Panc1 (cell line): ENCODE measurements around the gene STRN3. TPM values are rescaled to one million over a fixed set of nuclear protein-coding genes. Genes with fewer than 3 reads are reported as not detected.

Source experiments
- ATAC-seq: fragments of 200-7000 bp; cut with Tn5 transposase; 2 replicates; pipeline ENCODE4 v1.9.1; 2020; ENCODE audit warnings: mild to moderate bottlenecking, moderate library complexity
- BruUV-seq: library from RNA; stranded (reverse); fragments of 400-500 nt; replicated peaks from 2 replicates; lab custom pipeline; 2021; lab: Mats Ljungman, UMichigan
- CTCF ChIA-PET: fragments of 300-600 bp; sonication (Branson Sonifier 250); formaldehyde crosslinking; loops from one replicate; lab custom pipeline; 2022; ENCODE audit warnings: antibody characterized with exemption; lab: Charles Lee
- POLR2A ChIA-PET: fragments of 300-600 bp; sonication (Branson Sonifier 250); formaldehyde crosslinking; loops from one replicate; lab custom pipeline; 2022; ENCODE audit warnings: antibody characterized with exemption; lab: Charles Lee
- DNase-seq: peaks from one replicate; pipeline ENCODE4 v3.0.0-alpha.2; 2010; ENCODE audit warnings: low read depth, low spot score
- H3K27ac ChIP-seq: 2 replicates; pipeline ENCODE4 v1.5.1; 2011; ENCODE audit warnings: mild to moderate bottlenecking, low read length, inconsistent platforms
- H3K27me3 ChIP-seq: fragments of 200-500 bp; sonication (Bioruptor generic); 2 replicates; pipeline ENCODE4 v1.6.0; 2014; ENCODE audit warnings: low read length, inconsistent platforms; ENCODE audit not compliant: control insufficient read depth, insufficient read depth
- H3K36me3 ChIP-seq: fragments of 200-500 bp; sonication (Bioruptor generic); 2 replicates; pipeline ENCODE4 v1.5.1; 2014; ENCODE audit warnings: inconsistent platforms, mild to moderate bottlenecking, low read length, moderate library complexity; ENCODE audit not compliant: control insufficient read depth, insufficient read depth
- H3K4me1 ChIP-seq: 2 replicates; pipeline ENCODE4 v1.5.1; 2011; ENCODE audit warnings: inconsistent platforms, mild to moderate bottlenecking, low read length, moderate library complexity; ENCODE audit not compliant: control insufficient read depth, insufficient read depth
- H3K4me3 ChIP-seq, 2 experiments: 2 replicates each; pipeline ENCODE4 v1.5.1; 2011 to 2012; ENCODE audit warnings: low read depth in 2 of 2, low read length in 2 of 2, mild to moderate bottlenecking in 2 of 2, inconsistent platforms in 1 of 2, moderate library complexity in 1 of 2
- H3K9me3 ChIP-seq: fragments of 200-500 bp; sonication (Bioruptor generic); 2 replicates; pipeline ENCODE4 v1.5.1; 2014; ENCODE audit warnings: low read depth, mild to moderate bottlenecking, inconsistent platforms, low read length, moderate library complexity; ENCODE audit not compliant: control insufficient read depth, insufficient read depth
- POLR2AphosphoS5 ChIP-seq: IDR thresholded peaks from 2 replicates; pipeline ENCODE4 v1.6.1; 2012; ENCODE audit warnings: mild to moderate bottlenecking, low read depth, low read length, moderate library complexity
- SIN3A ChIP-seq: IDR thresholded peaks from 2 replicates; pipeline ENCODE4 v1.6.1; 2012; ENCODE audit warnings: low read depth, mild to moderate bottlenecking, low read length, moderate library complexity, borderline replicate concordance; ENCODE audit not compliant: insufficient read depth
- TCF7L2 ChIP-seq: IDR thresholded peaks from 2 replicates; pipeline ENCODE4 v1.6.1; 2011; ENCODE audit warnings: mild to moderate bottlenecking, low read depth, low read length, inconsistent platforms
- in situ Hi-C: cut with HindIII; loops from 2 replicates; pipeline ENCODE4 v1.10.0; 2016; ENCODE audit warnings: low sequenced_read_pairs, low pct_unique_long_range_greater_than_20kb
- intact Hi-C: fragments of 100-400 bp; cut with micrococcal nuclease; formaldehyde crosslinking; loops from one replicate; pipeline ENCODE4 v1.10.0; 2022; ENCODE audit not compliant: unreplicated experiment
- total RNA-seq: library from RNA; stranded (reverse); gene quantifications from one replicate; pipeline ENCODE4 v1.2.1, GENCODE V29; 2021; ENCODE audit not compliant: unreplicated experiment
- TF ChIP-seq, protein P1 (sequence below), 2 experiments: IDR thresholded peaks; 2 replicates each; pipeline ENCODE4 v1.6.1; 2011 to 2012; ENCODE audit warnings: low read depth in 2 of 2, control low read depth in 1 of 2, low read length in 1 of 2, mild to moderate bottlenecking in 1 of 2, moderate library complexity in 1 of 2; ENCODE audit not compliant: insufficient read depth in 1 of 2
- TF ChIP-seq, protein P2 (sequence below): fragments of 450-650 bp; IDR thresholded peaks from 2 replicates; pipeline ENCODE4 v1.5.1; 2017; ENCODE audit warnings: mild to moderate bottlenecking

Gene STRN3
- total RNA-seq, 1 experiment from 2014 or later = 29.2 TPM

DNA sequence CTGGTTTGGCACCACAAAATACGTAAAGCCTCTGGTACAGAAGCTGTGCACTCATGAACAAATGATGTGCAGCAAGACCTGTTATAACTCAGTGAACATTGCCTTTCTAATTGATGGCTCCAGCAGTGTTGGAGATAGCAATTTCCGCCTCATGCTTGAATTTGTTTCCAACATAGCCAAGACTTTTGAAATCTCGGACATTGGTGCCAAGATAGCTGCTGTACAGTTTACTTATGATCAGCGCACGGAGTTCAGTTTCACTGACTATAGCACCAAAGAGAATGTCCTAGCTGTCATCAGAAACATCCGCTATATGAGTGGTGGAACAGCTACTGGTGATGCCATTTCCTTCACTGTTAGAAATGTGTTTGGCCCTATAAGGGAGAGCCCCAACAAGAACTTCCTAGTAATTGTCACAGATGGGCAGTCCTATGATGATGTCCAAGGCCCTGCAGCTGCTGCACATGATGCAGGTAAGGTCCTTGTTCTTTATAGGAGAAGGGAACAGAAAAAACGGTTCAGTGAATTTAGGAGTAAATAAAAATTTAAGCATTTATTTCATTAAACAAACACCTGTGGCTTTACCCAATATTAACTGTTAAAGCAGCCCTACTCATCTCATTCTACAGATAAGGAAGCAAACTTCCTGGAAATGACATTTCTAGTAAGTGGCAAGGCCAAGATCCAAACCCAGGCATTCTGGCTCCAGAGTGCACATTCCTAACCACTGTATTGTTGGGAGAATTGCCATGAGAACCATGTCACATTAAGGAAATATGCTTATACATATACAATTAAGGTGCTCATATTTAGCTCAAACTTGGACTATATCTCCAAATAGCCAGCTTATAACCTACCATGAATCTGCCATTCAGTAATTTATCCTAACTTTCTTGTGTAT, 140.1 kb downstream of the STRN3 start:
- no peaks in the 10 kb centered on the region for H3K9me3 ChIP-seq
- POLR2A ChIA-PET = no interaction called here
- CTCF ChIA-PET = no interaction called here
- TF ChIP-seq, protein P1, sequence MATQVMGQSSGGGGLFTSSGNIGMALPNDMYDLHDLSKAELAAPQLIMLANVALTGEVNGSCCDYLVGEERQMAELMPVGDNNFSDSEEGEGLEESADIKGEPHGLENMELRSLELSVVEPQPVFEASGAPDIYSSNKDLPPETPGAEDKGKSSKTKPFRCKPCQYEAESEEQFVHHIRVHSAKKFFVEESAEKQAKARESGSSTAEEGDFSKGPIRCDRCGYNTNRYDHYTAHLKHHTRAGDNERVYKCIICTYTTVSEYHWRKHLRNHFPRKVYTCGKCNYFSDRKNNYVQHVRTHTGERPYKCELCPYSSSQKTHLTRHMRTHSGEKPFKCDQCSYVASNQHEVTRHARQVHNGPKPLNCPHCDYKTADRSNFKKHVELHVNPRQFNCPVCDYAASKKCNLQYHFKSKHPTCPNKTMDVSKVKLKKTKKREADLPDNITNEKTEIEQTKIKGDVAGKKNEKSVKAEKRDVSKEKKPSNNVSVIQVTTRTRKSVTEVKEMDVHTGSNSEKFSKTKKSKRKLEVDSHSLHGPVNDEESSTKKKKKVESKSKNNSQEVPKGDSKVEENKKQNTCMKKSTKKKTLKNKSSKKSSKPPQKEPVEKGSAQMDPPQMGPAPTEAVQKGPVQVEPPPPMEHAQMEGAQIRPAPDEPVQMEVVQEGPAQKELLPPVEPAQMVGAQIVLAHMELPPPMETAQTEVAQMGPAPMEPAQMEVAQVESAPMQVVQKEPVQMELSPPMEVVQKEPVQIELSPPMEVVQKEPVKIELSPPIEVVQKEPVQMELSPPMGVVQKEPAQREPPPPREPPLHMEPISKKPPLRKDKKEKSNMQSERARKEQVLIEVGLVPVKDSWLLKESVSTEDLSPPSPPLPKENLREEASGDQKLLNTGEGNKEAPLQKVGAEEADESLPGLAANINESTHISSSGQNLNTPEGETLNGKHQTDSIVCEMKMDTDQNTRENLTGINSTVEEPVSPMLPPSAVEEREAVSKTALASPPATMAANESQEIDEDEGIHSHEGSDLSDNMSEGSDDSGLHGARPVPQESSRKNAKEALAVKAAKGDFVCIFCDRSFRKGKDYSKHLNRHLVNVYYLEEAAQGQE (IDR thresholded peaks at IDR 0.05; ENCODE audit: insufficient read depth in 1 of 2, low read depth in 2 of 2, low read length in 1 of 2) = no peak
- no peak for TF ChIP-seq POLR2AphosphoS5
- no peak for TF ChIP-seq SIN3A
- TF ChIP-seq, protein P2, sequence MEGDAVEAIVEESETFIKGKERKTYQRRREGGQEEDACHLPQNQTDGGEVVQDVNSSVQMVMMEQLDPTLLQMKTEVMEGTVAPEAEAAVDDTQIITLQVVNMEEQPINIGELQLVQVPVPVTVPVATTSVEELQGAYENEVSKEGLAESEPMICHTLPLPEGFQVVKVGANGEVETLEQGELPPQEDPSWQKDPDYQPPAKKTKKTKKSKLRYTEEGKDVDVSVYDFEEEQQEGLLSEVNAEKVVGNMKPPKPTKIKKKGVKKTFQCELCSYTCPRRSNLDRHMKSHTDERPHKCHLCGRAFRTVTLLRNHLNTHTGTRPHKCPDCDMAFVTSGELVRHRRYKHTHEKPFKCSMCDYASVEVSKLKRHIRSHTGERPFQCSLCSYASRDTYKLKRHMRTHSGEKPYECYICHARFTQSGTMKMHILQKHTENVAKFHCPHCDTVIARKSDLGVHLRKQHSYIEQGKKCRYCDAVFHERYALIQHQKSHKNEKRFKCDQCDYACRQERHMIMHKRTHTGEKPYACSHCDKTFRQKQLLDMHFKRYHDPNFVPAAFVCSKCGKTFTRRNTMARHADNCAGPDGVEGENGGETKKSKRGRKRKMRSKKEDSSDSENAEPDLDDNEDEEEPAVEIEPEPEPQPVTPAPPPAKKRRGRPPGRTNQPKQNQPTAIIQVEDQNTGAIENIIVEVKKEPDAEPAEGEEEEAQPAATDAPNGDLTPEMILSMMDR = no peak
- no peak for TF ChIP-seq TCF7L2
- in situ Hi-C loops (no loop called here), intact Hi-C loops (no loop called here)
- H3K27me3 ChIP-seq = no peaks in the 10 kb centered on the region
- no peak overlapping the region for H3K4me3 ChIP-seq
- no peak overlapping the region for H3K27ac ChIP-seq
- H3K4me1 ChIP-seq = no peaks in the 10 kb centered on the region
- ATAC-seq (no peak), DNase-seq (no peak)
- H3K36me3 ChIP-seq = peaks cover 3% of the 10 kb centered on the region; the same call in 1 of the 2 replicates
- BruUV-seq = no TSS peak

DNA sequence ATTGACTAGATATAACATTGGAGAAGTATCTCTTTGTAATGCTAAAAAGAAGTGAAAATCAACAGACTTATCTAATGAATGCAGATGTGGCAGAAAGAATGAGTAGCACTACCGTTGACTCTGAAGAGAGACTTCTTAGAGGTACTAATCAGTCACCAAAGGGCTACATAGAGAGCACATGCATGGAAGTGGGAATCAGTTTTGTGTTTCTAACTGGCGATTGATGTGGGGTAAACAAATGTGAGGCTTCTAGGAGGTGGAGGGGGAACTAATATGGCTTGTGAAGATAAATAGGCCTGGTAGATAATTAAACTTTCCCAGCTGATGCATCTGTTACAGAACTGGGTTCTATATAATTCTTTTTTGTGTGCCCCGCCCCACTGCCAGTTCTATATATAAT, 141.3 kb downstream of the STRN3 start:
- no peak for ATAC-seq
- ChIA-PET CTCF (no interaction called here), POLR2A (no interaction called here)
- BruUV-seq = no TSS peak
- Histone ChIP-seq H3K4me3 (no peak overlapping the region), H3K36me3 (peaks cover 3% of the 10 kb centered on the region; the same call in 1 of the 2 replicates), H3K4me1 (no peaks in the 10 kb centered on the region), H3K27ac (no peak overlapping the region), H3K27me3 (no peaks in the 10 kb centered on the region), H3K9me3 (no peaks in the 10 kb centered on the region)
- intact Hi-C loops = no loop called here
- no peak for DNase-seq
- TF ChIP-seq SIN3A (no peak), TCF7L2 (no peak), POLR2AphosphoS5 (no peak)
- TF ChIP-seq, protein P1 (IDR thresholded peaks at IDR 0.05; ENCODE audit: insufficient read depth in 1 of 2, low read depth in 2 of 2, low read length in 1 of 2) = no peak
- TF ChIP-seq, protein P2 = no peak
- in situ Hi-C loops = no loop called here
